Activated effector memory CD4-positive, alpha-beta T cell treated with anti-CD3 and anti-CD28 coated beads, Interleukin-2, amount 50 U/mL, for 16 hours (primary cell): ENCODE results near the gene NLRP6.
A peak's percentile ranks its signal among the peaks of the same experiment; 100 is the strongest.
"Not testable (repeated sequence)": the region's sequence is repeated elsewhere in the genome, so short reads cannot be mapped to it uniquely, and the experiment has no call there.

Source experiments
- DNase-seq: peaks from one replicate; pipeline ENCODE4 v3.0.0-alpha.2; 2020

NLRP6 gene

GRCh38 chr11:309979-310572 is 31.9 kb downstream of the NLRP6 start:
- not testable (repeated sequence) for DNase-seq

- DNase-seq, result peak; percentile 77
These were observed 33.0 kb downstream of the NLRP6 start for GRCh38 chr11:311013-311748.

- peak; percentile 73 for DNase-seq
These were observed 34.0 kb downstream of the NLRP6 start for GRCh38 chr11:312092-312816.

- DNase-seq, result no peak
These were observed 35.1 kb downstream of the NLRP6 start for GRCh38 chr11:313304-313786.

- DNase-seq, result peak; percentile 84
These were observed 35.8 kb downstream of the NLRP6 start, which contains the start of gene IFITM1 for GRCh38 chr11:313787-314553. IFITM1 (plus strand) TSS chr11:314040; CDS start chr11:314171, 131 bp downstream.

DNA sequence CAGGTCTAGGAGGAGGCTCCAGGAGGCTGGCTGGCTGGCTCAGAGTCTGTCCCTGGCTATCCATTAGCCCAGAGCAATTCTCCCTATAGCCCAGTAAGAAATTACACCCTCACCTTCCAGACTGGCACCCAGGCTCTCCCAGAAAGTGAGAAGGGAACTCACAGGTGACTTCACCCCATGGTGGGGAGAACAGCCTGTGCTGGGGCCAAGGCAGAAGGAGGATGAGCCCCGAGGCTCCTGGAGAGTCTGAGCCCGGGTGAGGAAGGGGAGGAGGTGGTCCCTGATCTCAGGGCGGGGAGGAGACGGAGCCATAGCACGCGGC is 36.3 kb downstream of the NLRP6 start:
- DNase-seq, result not testable (repeated sequence)

DNA sequence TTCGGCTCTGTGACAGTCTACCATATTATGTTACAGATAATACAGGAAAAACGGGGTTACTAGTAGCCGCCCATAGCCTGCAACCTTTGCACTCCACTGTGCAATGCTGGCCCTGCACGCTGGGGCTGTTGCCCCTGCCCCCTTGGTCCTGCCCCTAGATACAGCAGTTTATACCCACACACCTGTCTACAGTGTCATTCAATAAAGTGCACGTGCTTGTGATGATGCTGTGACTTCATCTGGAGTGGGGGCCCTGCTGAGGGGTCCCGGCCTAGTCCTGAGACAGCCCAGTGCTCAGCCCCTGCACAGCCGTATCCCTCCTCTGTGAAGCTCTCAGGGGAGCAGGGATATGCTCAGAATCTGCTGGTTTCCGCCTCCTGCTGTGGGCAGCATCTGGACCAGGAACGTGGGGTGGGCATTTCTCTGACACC is 36.9 kb downstream of the NLRP6 start:
- DNase-seq, result peak; percentile 71

DNA sequence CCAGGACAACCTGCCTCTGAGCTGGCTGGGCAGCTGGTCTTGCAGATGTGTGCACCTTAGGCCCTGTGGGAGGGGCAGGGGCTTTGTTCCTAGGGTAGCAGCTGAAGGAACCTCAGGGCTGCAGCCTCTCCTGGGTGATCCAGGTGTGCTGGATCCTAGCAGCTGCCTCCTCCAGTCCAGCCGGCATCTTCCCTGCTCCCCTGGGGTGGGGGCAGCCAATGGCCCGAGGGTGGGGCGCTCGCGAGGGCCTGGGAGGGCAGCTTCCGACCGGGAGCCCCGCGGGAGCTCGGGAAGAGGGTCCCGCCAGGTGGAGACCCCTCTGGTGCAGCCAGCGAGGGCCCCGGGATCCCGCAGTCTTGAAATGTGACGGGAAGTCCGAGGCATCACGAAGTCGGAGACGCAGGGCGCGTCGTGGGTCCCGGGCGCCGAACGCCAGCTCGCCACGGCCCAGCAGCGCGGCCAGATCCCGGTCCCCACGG is 37.3 kb downstream of the NLRP6 start:
- peak; percentile 66 for DNase-seq

GRCh38 chr11:316031-316701 is 38.0 kb downstream of the NLRP6 start:
- DNase-seq, result peak; percentile 75

DNA sequence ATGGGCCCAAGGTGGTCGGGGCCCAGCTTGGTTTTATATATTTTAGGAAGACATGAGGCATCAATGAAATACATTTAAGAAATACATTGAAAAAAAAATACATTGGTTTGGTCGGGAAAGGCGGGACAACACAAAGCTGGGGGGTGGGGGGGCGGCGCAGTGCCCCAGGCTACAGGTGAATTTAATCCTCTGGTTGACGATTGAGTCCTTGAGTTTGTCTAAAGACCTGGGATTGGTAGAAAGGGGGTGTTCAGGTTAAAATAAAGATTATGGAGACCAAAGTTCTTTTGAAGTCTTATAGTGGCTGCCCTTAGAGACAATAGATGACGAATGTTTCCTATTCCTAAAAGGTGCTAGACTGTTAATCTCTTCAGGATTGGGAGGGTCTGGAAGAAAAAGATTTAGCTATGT is 38.7 kb downstream of the NLRP6 start:
- no peak for DNase-seq

- DNase-seq, result peak; percentile 58
These were observed 39.6 kb downstream of the NLRP6 start for GRCh38 chr11:317668-318404.

GRCh38 chr11:318405-319120 is 40.4 kb downstream of the NLRP6 start:
- DNase-seq, result peak; percentile 48

GRCh38 chr11:319121-319887 is 41.1 kb downstream of the NLRP6 start:
- peak; percentile 70 for DNase-seq

DNA sequence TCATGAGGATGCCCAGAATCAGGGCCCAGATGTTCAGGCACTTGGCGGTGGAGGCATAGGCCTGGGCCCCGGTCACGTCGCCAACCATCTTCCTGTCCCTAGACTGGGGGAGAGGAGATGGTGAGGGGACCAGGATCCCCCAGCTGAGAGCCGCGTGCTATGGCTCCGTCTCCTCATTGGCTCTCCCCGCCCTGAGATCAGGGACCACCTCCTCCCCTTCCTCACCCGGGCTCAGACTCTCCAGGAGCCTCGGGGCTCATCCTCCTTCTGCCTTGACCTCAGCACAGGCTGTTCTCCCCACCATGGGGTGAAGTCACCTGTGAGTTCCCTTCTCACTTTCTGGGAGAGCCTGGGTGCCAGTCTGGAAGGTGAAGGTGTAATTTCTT is 41.7 kb downstream of the NLRP6 start:
- DNase-seq, result peak; percentile 39

DNA sequence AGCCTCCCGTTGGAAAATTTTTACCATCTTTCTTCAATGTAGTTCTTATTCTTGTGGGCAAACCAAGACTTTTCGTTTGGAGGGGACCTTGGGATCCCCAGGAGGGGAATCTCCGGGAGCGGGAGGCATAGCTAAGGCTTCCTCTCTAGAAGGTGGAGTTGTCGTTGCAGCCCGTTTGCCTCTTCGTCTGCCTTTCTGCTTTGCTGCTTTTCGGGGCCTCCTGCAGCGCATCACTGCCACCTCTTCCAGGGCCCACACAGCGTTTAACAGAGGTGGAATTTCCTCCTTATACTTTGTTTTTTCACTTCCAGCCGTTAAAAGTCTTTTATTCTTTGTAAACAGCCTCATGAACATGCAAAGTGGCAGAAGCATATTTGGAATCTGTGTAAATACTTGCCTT is 45.9 kb downstream of the NLRP6 start:
- no peak for DNase-seq

- DNase-seq, result peak; percentile 47
These were observed 46.6 kb downstream of the NLRP6 start for GRCh38 chr11:324593-325517.

DNA sequence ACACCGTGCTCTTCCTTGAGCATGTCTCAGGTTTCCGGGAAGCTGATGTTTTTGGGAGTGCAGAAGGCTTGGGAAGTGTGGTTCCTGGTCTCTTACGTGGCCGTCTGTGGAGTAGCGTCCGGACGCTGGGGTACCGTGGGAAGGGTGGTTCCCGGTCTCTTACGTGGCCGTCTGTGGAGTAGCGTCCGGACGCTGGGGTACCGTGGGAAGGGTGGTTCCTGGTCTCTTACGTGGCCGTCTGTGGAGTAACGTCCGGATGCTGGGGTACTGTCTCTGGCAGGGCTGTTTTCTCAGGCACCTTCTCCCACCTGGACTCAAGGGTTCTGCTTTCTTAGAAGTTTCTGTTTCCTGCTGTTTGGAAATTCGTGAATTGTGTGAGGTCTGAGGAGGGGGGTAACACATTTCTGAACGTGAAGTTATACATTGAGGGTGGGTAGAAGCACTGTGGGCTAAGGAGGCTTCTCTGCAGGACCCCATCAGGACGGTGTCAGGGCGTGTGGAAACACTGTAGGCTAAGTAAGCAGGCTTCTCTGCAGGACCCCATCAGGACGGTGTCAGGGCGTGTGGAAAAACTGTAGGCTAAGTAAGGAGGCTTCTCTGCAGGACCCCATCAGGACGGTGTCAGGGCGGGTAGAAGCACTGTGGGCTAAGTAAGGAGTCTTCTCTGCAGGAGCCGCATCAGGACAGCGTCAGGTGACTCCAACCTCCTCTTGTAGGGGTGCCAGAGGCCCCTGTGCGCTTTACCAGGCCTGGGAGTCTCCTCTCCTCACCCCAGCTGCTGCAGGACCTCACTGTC is 47.8 kb downstream of the NLRP6 start:
- DNase-seq, result peak; percentile 58

GRCh38 chr11:326592-326841 is 48.3 kb downstream of the NLRP6 start:
- no peak for DNase-seq
